Thoracic aorta endothelial cell (primary cell): Measurements from ENCODE around the gene TAAR6. TPM values are rescaled to one million over a fixed set of nuclear protein-coding genes. Genes with fewer than 3 reads are reported as not detected.

ENCODE experiments used
- small RNA-seq: library from RNA; depleted of rRNA; stranded (forward); fragments of <200 nt; gene quantifications from one replicate; pipeline ENCODE3, GENCODE V24; 2012
- total RNA-seq: library from RNA; depleted of rRNA; stranded (reverse); fragments of >200 nt; gene quantifications from 2 replicates; pipeline ENCODE4 v1.2.3, GENCODE V29; 2012

TAAR6 gene
- not detected in 2 replicates for total RNA-seq

GRCh38 chr6:132570221-132570777 is at the start of gene TAAR6:
TSS of gene TAAR6 (plus strand) at chr6:132570322. CDS start at chr6:132570322, 0 bp downstream.

GRCh38 chr6:132537977-132538376 is 32.1 kb upstream of the TAAR6 start, which contains the start of gene TAAR9:
TSS of gene TAAR9 (plus strand) at chr6:132538277. CDS start at chr6:132538290, 13 bp downstream.

GRCh38 chr6:132552372-132552771 is 17.8 kb upstream of the TAAR6 start, which contains the start of gene TAAR8:
TSS of gene TAAR8 (plus strand) at chr6:132552672. CDS start at chr6:132552693, 21 bp downstream.

GRCh38 chr6:132589454-132589853 is 19.3 kb downstream of the TAAR6 start, which contains the start of gene TAAR5:
TSS of gene TAAR5 (minus strand) at chr6:132589741. CDS start at chr6:132589686, 55 bp downstream.

Small RNAs within 50 kb of the gene (small RNA-seq; reads per million reads assigned to genes)
- not detected for gene TAAR7P

Other genes starting within 250 kb of the TAAR6 start
- gene MOXD1, start 168.8 kb upstream of the TAAR6 start, total RNA-seq = under 0.01 and 0.07 TPM in 2 replicates
- 30.1 and 38.6 TPM in 2 replicates for gene STX7, start 57.2 kb upstream of the TAAR6 start, total RNA-seq
- not detected in 2 replicates for gene TAAR9, start 32.0 kb upstream of the TAAR6 start, total RNA-seq
- gene TAAR8, start 17.6 kb upstream of the TAAR6 start, total RNA-seq = not detected in 2 replicates
- not detected in 2 replicates for gene TAAR5, start 19.4 kb downstream of the TAAR6 start, total RNA-seq
- not detected in 2 replicates for gene TAAR2, start 54.0 kb downstream of the TAAR6 start, total RNA-seq
- gene TAAR1, start 88.9 kb downstream of the TAAR6 start, total RNA-seq = not detected in 2 replicates
- 0.07 TPM in 1 of 2 replicates, not detected in the other for gene VNN1, start 143.7 kb downstream of the TAAR6 start, total RNA-seq
- not detected in 2 replicates for gene VNN2, start 187.6 kb downstream of the TAAR6 start, total RNA-seq
- gene SLC18B1, start 228.3 kb downstream of the TAAR6 start, total RNA-seq = 13.1 and 13.4 TPM in 2 replicates
- 910 and 958 TPM in 2 replicates for gene RPS12, start 244.2 kb downstream of the TAAR6 start, total RNA-seq